Effector CD8-positive, alpha-beta T cell (primary cell): Measurements from ENCODE around the gene DCDC2C.

Experiments
- DNase-seq: peaks from one replicate; lab custom pipeline; 2025; lab: John Stamatoyannopoulos, UW

The DCDC2C gene

DNA sequence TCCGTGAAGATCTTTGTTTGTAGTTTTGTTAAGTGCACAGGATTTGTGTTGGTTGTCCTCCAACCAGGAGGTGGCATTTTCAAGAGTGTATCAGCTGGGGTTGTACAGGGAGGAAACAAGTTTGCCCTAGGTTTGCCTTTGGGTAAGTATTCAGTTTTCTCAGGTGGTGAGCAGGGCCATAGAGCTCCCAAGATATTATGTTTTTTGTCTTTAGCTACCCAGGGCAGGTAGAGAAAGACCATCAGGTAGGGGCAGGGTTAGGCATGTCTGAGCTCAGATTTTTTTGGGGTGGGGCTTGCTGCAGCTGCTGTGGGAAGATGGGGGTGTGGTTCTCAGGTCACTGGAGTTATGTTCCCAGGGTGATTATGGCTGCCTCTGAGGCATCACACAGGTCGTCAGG, 191.6 kb downstream of the DCDC2C start:
- DNase-seq, result no peak
